NCI-H446 (cell line): ENCODE measurements around the gene SPINK5.

Experiments used
- DNase-seq, 2 experiments: peaks; one replicate each; lab custom pipeline; 2025; lab: John Stamatoyannopoulos, UW

The SPINK5 gene

GRCh38 chr5:148179234-148179824, 115.5 kb downstream of the SPINK5 start:
- DNase-seq: peak; percentile 17 to 60

GRCh38 chr5:148186248-148187003, 122.6 kb downstream of the SPINK5 start:
- DNase-seq: no peak
